HEK293 (cell line): ENCODE results near the gene SLC6A9.

ENCODE experiments used
- CTCF ChIA-PET: fragments of 350-600 bp; formaldehyde crosslinking; extraction: SDS; loops from one replicate; lab custom pipeline; 2021; ENCODE audit warnings: antibody characterized with exemption; lab: Yijun Ruan, JAX
- POLR2A ChIA-PET: fragments of 300-600 bp; formaldehyde crosslinking; extraction: SDS; loops from one replicate; lab custom pipeline; 2020; ENCODE audit warnings: antibody characterized with exemption, inconsistent platforms; lab: Yijun Ruan, JAX
- H3K27ac ChIP-seq: fragments of 200-500 bp; sonication (Bioruptor generic); 2 replicates; pipeline ENCODE4 v1.5.1; 2014; ENCODE audit warnings: low read depth, low read length, control low read depth, inconsistent platforms; ENCODE audit errors: extremely low read depth
- H3K36me3 ChIP-seq, 2 experiments: fragments of 200-500 bp in 1 of 2; sonication (Bioruptor generic) in 1 of 2; 1 replicate in 1 of 2; 2 replicates in 1 of 2; pipeline ENCODE4 v1.5.1; 2014 to 2017; ENCODE audit warnings: inconsistent platforms in 2 of 2, low read length in 2 of 2; ENCODE audit not compliant: control insufficient read depth in 2 of 2, insufficient read depth in 1 of 2
- H3K4me1 ChIP-seq: fragments of 200-500 bp; sonication (Bioruptor generic); 2 replicates; pipeline ENCODE4 v1.5.1; 2014; ENCODE audit warnings: mild to moderate bottlenecking, low read length, inconsistent platforms; ENCODE audit not compliant: control insufficient read depth, insufficient read depth
- H3K4me3 ChIP-seq: 2 replicates; pipeline ENCODE4 v1.5.1; 2011; ENCODE audit warnings: low read depth, mild to moderate bottlenecking, control low read depth, low read length, moderate library complexity
- H3K9me3 ChIP-seq: fragments of 200-500 bp; sonication (Bioruptor generic); 2 replicates; pipeline ENCODE4 v1.5.1; 2014; ENCODE audit warnings: low read depth, low read length, inconsistent platforms; ENCODE audit not compliant: control insufficient read depth, insufficient read depth
- HOXC10 ChIP-seq: sonication (generic); formaldehyde crosslinking; IDR thresholded peaks from 2 replicates; pipeline ENCODE4 v1.8.1; 2023; ENCODE audit warnings: mild to moderate bottlenecking, missing genetic modification reagents
- KLF1 ChIP-seq: fragments of 450-650 bp; formaldehyde crosslinking; IDR thresholded peaks from 2 replicates; pipeline ENCODE4 v1.5.1; 2016; ENCODE audit warnings: missing biosample characterization, missing genetic modification characterization
- PBX3 ChIP-seq: sonication (generic); formaldehyde crosslinking; IDR thresholded peaks from 2 replicates; pipeline ENCODE4 v1.8.1; 2022; ENCODE audit warnings: mild to moderate bottlenecking, moderate library complexity, missing genetic modification reagents
- SP2 ChIP-seq: fragments of 450-650 bp; formaldehyde crosslinking; IDR thresholded peaks from 2 replicates; pipeline ENCODE4 v1.5.1; 2016; ENCODE audit warnings: missing biosample characterization, missing genetic modification characterization
- ZBTB17 ChIP-seq: fragments of 450-650 bp; formaldehyde crosslinking; IDR thresholded peaks from 2 replicates; pipeline ENCODE4 v1.5.1; 2016; ENCODE audit warnings: missing biosample characterization, missing genetic modification characterization
- ZFHX2 ChIP-seq: fragments of 450-650 bp; formaldehyde crosslinking; conservative IDR thresholded peaks from 2 replicates; pipeline ENCODE4 v1.5.1; 2016; ENCODE audit warnings: missing biosample characterization, missing genetic modification characterization
- ZNF112 ChIP-seq: fragments of 450-650 bp; formaldehyde crosslinking; IDR thresholded peaks from 2 replicates; pipeline ENCODE4 v1.5.0; 2017; ENCODE audit warnings: missing biosample characterization, missing genetic modification characterization
- ZNF169 ChIP-seq: fragments of 450-650 bp; formaldehyde crosslinking; IDR thresholded peaks from 2 replicates; pipeline ENCODE4 v1.5.1; 2016; ENCODE audit warnings: missing biosample characterization, missing genetic modification characterization
- ZNF221 ChIP-seq: fragments of 450-650 bp; formaldehyde crosslinking; IDR thresholded peaks from 2 replicates; pipeline ENCODE4 v1.5.1; 2017; ENCODE audit warnings: missing biosample characterization, missing genetic modification characterization, borderline replicate concordance
- ZNF280D ChIP-seq: fragments of 450-650 bp; formaldehyde crosslinking; IDR thresholded peaks from 2 replicates; pipeline ENCODE4 v1.5.1; 2016; ENCODE audit warnings: missing biosample characterization, missing genetic modification characterization
- ZNF350 ChIP-seq: fragments of 450-650 bp; formaldehyde crosslinking; IDR thresholded peaks from 2 replicates; pipeline ENCODE4 v1.5.0; 2017; ENCODE audit warnings: missing biosample characterization, mild to moderate bottlenecking, missing genetic modification characterization
- ZNF37A ChIP-seq: fragments of 450-650 bp; IDR thresholded peaks from 2 replicates; pipeline ENCODE4 v1.5.1; 2018; ENCODE audit warnings: missing biosample characterization, missing genetic modification characterization
- ZNF416 ChIP-seq: fragments of 450-650 bp; formaldehyde crosslinking; IDR thresholded peaks from 2 replicates; pipeline ENCODE4 v1.5.1; 2016; ENCODE audit warnings: missing biosample characterization, missing genetic modification characterization
- ZNF473 ChIP-seq: fragments of 450-650 bp; formaldehyde crosslinking; IDR thresholded peaks from 2 replicates; pipeline ENCODE4 v1.5.1; 2017; ENCODE audit warnings: missing biosample characterization, missing genetic modification characterization
- ZNF654 ChIP-seq: fragments of 450-650 bp; formaldehyde crosslinking; IDR thresholded peaks from 2 replicates; pipeline ENCODE4 v1.5.1; 2016; ENCODE audit warnings: low read depth, missing biosample characterization, missing genetic modification characterization
- ZNF707 ChIP-seq: fragments of 450-650 bp; formaldehyde crosslinking; IDR thresholded peaks from 2 replicates; pipeline ENCODE4 v1.5.1; 2016; ENCODE audit warnings: missing biosample characterization, missing genetic modification characterization
- ZNF76 ChIP-seq: fragments of 450-650 bp; formaldehyde crosslinking; IDR thresholded peaks from 2 replicates; pipeline ENCODE4; 2016; ENCODE audit warnings: low read depth, missing biosample characterization, missing genetic modification characterization, borderline replicate concordance
- ZNF768 ChIP-seq: fragments of 450-650 bp; formaldehyde crosslinking; IDR thresholded peaks from 2 replicates; pipeline ENCODE4 v1.5.1; 2018; ENCODE audit warnings: missing biosample characterization, mild to moderate bottlenecking, missing genetic modification characterization
- ZNF785 ChIP-seq: fragments of 450-650 bp; formaldehyde crosslinking; IDR thresholded peaks from 2 replicates; pipeline ENCODE4 v1.5.1; 2016; ENCODE audit warnings: missing biosample characterization, missing genetic modification characterization
- ZNF791 ChIP-seq: fragments of 450-650 bp; formaldehyde crosslinking; IDR thresholded peaks from 2 replicates; pipeline ENCODE4 v1.5.1; 2016; ENCODE audit warnings: missing biosample characterization, missing genetic modification characterization
- ZSCAN5A ChIP-seq: fragments of 450-650 bp; formaldehyde crosslinking; IDR thresholded peaks from 2 replicates; pipeline ENCODE4 v1.5.1; 2016; ENCODE audit warnings: missing biosample characterization, missing genetic modification characterization
- TF ChIP-seq, protein P1 (sequence below): fragments of 450-650 bp; formaldehyde crosslinking; IDR thresholded peaks from 2 replicates; pipeline ENCODE4 v1.5.1; 2016; ENCODE audit warnings: missing biosample characterization, missing genetic modification characterization
- TF ChIP-seq, protein P2 (sequence below): fragments of 450-650 bp; formaldehyde crosslinking; conservative IDR thresholded peaks from 2 replicates; pipeline ENCODE4 v1.5.1; 2016; ENCODE audit warnings: low read depth, missing biosample characterization, missing genetic modification characterization

The SLC6A9 gene

GRCh38 chr1:43957407-43958040, 73.7 kb downstream of the SLC6A9 start:
- ChIA-PET CTCF (interaction anchor here (0.6 to 1.0 kb wide), 3 partner anchors 12 to 172 kb away, joined by 3 to 4 read pairs (median 3); partner anchors contain the start of gene DPH2), POLR2A (interaction anchor here (2.0 kb wide), 1 partner anchor 11 kb away, joined by 11 read pairs; the partner anchor contains the start of gene IPO13)
- Histone ChIP-seq H3K27ac (no peak overlapping the region), H3K9me3 (no peaks in the 10 kb centered on the region), H3K36me3 (peaks cover 0 to 78% of the 10 kb centered on the region in 2 experiments; a peak in 1 of 3 replicates), H3K4me3 (no peak overlapping the region), H3K4me1 (peaks cover 6% of the 10 kb centered on the region)
- TF ChIP-seq ZNF280D (no peak), ZFHX2 (0 out of 2 replicates have a peak, but pooled peaks have one; percentile 6), ZNF350 (tag by site-specific recombination) (no peak), ZNF654 (no peak)

DNA sequence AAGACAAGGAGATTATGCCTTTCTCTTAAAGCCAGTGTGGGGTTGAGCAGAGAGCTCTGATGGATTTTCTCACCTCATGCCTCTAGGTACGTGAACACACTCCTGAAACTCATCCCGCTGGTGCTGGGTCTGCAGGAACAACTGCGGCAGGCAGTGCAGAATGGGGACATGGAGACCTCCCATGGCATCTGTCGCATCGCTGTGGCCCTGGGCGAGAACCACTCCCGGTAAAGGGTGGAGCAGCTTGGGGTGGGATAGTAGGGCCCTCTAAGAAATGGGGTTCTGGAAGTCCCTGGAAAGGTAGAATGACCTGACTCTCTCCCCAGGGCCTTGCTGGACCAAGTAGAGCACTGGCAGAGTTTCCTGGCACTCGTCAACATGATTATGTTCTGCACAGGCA, 75.0 kb downstream of the SLC6A9 start:
- Histone ChIP-seq H3K36me3 (peaks cover 0 to 68% of the 10 kb centered on the region in 2 experiments; a peak in 1 of 3 replicates), H3K4me1 (peaks cover 7% of the 10 kb centered on the region)
- CTCF ChIA-PET, result no interaction called here

More for the DNA sequence above, 75.0 kb downstream of the SLC6A9 start:
- no peak for TF ChIP-seq ZNF416 (tag by site-specific recombination)
- TF ChIP-seq, protein P1, sequence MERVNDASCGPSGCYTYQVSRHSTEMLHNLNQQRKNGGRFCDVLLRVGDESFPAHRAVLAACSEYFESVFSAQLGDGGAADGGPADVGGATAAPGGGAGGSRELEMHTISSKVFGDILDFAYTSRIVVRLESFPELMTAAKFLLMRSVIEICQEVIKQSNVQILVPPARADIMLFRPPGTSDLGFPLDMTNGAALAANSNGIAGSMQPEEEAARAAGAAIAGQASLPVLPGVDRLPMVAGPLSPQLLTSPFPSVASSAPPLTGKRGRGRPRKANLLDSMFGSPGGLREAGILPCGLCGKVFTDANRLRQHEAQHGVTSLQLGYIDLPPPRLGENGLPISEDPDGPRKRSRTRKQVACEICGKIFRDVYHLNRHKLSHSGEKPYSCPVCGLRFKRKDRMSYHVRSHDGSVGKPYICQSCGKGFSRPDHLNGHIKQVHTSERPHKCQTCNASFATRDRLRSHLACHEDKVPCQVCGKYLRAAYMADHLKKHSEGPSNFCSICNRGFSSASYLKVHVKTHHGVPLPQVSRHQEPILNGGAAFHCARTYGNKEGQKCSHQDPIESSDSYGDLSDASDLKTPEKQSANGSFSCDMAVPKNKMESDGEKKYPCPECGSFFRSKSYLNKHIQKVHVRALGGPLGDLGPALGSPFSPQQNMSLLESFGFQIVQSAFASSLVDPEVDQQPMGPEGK, result no peak
- TF ChIP-seq ZNF37A (tag by site-specific recombination), result no peak
- TF ChIP-seq ZSCAN5A (tag by site-specific recombination), result no peak
- TF ChIP-seq ZNF169 (tag by site-specific recombination), result no peak
- TF ChIP-seq ZNF473 (tag by site-specific recombination), result no peak
- TF ChIP-seq, protein P2, sequence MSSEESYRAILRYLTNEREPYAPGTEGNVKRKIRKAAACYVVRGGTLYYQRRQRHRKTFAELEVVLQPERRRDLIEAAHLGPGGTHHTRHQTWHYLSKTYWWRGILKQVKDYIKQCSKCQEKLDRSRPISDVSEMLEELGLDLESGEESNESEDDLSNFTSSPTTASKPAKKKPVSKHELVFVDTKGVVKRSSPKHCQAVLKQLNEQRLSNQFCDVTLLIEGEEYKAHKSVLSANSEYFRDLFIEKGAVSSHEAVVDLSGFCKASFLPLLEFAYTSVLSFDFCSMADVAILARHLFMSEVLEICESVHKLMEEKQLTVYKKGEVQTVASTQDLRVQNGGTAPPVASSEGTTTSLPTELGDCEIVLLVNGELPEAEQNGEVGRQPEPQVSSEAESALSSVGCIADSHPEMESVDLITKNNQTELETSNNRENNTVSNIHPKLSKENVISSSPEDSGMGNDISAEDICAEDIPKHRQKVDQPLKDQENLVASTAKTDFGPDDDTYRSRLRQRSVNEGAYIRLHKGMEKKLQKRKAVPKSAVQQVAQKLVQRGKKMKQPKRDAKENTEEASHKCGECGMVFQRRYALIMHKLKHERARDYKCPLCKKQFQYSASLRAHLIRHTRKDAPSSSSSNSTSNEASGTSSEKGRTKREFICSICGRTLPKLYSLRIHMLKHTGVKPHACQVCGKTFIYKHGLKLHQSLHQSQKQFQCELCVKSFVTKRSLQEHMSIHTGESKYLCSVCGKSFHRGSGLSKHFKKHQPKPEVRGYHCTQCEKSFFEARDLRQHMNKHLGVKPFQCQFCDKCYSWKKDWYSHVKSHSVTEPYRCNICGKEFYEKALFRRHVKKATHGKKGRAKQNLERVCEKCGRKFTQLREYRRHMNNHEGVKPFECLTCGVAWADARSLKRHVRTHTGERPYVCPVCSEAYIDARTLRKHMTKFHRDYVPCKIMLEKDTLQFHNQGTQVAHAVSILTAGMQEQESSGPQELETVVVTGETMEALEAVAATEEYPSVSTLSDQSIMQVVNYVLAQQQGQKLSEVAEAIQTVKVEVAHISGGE, result no peak
- no peak for TF ChIP-seq ZNF791 (tag by site-specific recombination)
- TF ChIP-seq ZBTB17 (tag by site-specific recombination), result no peak
- TF ChIP-seq PBX3 (CRISPR knock-in tag), result no peak
- TF ChIP-seq ZNF221, result no peak
- no peak for TF ChIP-seq HOXC10
- no peak for TF ChIP-seq SP2
- TF ChIP-seq ZNF707 (tag by site-specific recombination), result no peak
- TF ChIP-seq KLF1 (tag by site-specific recombination), result no peak
- TF ChIP-seq ZNF768, result no peak
- no peak for TF ChIP-seq ZNF112
- TF ChIP-seq ZNF76 (tag by site-specific recombination), result no peak
- no peak for TF ChIP-seq ZNF785 (tag by site-specific recombination)
- Histone ChIP-seq H3K4me3 (no peak overlapping the region), H3K27ac (no peak overlapping the region), H3K9me3 (no peaks in the 10 kb centered on the region)
- POLR2A ChIA-PET, result interaction anchor here (0.7 kb wide), 1 partner anchor 9 kb away, joined by 6 read pairs; no protein-coding TSS in a partner anchor
